SK-N-MC (cell line): ENCODE measurements around the gene TMEM88.

ENCODE experiments used
- EZH2 ChIP-seq: fragments of 200-600 bp; sonication (generic); IDR thresholded peaks from one replicate; pipeline ENCODE4 v1.6.1; 2017; ENCODE audit warnings: antibody characterized with exemption
- POLR2AphosphoS5 ChIP-seq: IDR thresholded peaks from 2 replicates; pipeline ENCODE4 v1.6.1; 2012; ENCODE audit warnings: mild to moderate bottlenecking, low read depth, low read length, borderline replicate concordance

GRCh38 chr17:7885367-7886226 is 30.7 kb downstream of the TMEM88 start:
- TF ChIP-seq EZH2 (no peak), POLR2AphosphoS5 (no peak; the same call in 1 of the 2 replicates)
